Fibroblast of peridontal ligament (primary cell): ENCODE data around the gene TBKBP1.
"Not testable (repeated sequence)": the region's sequence is repeated elsewhere in the genome, so short reads cannot be mapped to it uniquely, and the experiment has no call there.

Experiments used
- DNase-seq: peaks from one replicate; pipeline ENCODE4 v3.0.0-alpha.2; 2010; ENCODE audit errors: extremely low read depth

The TBKBP1 gene

DNA sequence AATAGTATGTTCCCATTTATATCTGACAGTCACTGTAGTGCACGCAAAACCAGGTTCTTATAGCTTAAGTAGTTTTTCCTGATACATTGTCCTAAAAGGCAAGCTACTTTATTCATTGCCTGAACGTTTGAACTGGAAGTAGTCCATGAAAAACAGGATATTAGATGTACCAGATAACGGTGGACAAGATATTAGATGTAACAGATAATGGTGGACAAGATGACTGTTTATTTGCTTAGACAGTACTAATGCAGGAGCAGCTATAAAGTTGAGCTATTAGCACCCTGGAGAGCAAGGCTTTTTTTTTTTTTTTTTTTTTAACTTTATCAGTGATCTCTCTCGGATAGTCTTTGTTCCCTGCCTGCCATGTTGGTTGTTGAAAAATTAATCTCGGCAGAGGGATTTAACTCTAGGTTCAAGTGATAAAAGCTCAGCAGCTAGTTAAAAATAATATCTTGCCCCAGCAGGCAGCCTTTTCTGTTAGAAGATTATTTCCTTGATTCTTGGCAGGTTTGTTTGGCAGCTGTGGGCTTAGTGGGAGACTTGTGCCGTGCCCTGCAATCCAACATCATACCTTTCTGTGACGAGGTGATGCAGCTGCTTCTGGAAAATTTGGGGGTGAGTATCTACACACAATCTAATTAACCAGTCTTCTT lies 17.3 kb upstream of the TBKBP1 start:
- DNase-seq, result no peak

DNA sequence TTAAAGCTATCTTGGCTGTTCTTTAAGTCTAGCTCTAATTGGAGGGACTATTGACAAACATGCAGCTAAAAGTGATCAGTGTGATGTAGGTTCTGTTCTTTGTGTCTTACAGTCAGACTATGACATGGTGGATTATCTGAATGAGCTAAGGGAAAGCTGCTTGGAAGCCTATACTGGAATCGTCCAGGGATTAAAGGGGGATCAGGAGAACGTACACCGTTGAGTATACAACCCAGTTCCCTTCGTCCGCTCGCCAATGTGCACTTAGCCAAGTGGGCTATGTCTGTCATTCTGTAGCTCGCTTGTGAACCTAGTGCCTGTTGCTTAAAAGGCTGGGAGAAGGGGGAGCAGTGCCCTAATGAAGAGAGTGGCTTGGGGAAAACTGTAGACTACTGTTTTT lies 15.8 kb upstream of the TBKBP1 start:
- no peak for DNase-seq

DNA sequence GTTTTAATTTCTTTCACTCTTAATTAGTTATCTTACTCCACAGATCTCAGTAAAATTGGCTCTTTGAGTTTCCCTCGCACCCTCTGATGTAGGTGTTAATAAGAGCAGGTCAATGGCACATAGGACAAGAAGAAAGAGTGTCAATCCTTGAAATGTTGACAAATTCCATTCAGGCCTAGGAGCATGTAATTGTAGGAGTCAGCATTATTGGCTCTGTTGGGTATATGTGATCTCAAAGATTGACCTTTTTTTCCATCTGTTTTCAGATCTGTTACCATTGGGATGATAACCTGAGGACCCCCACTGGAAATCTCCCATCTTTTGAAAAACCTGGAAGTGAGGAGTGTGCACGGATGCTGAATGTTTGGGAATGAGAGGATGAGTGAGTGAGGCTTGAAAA lies 11.8 kb upstream of the TBKBP1 start:
- no peak for DNase-seq

DNA sequence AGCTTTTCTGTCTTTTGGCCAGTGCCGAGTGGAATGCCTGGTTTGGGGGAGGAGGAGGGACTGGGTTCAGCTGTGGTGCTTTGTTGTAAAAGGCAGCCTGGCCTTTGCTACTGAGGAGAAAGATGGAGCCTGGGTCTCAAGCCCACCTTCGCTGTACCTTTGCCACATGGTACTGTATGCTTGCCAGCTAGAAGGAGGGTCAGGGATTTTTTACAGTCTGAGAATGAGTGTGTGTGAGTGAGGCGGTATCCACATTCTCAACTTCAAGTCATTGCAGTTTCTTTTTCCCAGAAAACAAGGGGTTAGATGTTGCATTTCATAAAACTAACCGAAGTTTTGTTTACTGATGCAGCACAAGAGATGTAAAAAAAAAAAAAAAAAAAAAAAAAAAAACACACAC lies 11.2 kb upstream of the TBKBP1 start:
- not testable (repeated sequence) for DNase-seq

DNA sequence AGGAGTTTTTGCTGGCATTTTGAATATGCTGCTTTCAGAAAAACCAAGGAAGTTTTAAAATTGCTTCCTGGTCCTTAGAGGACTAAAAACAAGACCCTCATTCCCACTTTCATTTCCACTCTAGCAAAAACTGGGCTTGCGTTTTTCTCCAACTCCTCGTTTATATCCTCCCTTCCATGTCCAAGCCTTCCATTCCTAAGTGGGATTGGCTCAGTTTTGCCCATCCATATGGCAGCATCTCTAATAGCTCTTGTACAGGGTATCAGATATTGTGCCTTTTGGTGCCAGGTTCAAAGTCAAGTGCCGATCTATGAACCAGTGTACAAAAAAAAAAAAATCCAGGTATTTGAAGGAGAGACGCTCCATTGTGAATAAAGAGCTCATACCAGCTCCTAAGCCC lies 9.9 kb upstream of the TBKBP1 start:
- no peak for DNase-seq

GRCh38 chr17:47684535-47685193 lies 9.3 kb upstream of the TBKBP1 start:
- no peak for DNase-seq

- no peak for DNase-seq
These were observed 8.2 kb upstream of the TBKBP1 start for GRCh38 chr17:47685556-47686275.

GRCh38 chr17:47686276-47686635 lies 7.7 kb upstream of the TBKBP1 start:
- DNase-seq, result peak; percentile 71

DNA sequence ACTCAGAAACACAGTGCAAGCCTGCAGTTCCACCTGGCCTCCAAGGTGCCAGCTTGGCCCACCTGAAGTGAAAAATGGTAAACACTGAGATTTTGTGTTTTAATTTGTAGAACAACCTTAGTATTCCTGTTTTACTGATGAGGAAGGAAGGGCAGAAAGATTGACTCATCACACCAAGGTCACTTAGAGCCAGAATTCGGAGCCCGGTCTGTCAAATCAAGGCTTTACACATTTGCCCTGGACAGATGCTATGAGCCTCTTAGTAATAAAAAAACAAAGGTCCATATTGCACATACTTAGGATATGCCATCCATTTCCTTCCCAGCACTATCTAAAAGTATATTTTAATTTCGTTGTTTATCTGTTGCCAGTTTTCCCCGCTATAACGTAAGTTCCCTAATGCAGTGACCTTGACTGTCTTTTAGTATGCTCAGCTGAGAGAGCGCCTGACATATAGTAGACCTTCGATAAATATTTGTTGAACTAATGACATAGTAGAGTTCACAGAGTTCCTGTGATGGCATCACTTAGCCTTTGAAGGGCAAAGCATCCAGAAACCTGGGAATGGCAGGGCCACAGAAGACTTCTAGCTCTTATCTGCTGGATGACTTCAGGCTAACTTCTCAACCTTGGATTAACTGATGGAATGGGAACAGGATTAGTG lies 7.2 kb upstream of the TBKBP1 start:
- DNase-seq, result no peak

GRCh38 chr17:47687328-47687690 lies 6.7 kb upstream of the TBKBP1 start:
- DNase-seq, result no peak

DNA sequence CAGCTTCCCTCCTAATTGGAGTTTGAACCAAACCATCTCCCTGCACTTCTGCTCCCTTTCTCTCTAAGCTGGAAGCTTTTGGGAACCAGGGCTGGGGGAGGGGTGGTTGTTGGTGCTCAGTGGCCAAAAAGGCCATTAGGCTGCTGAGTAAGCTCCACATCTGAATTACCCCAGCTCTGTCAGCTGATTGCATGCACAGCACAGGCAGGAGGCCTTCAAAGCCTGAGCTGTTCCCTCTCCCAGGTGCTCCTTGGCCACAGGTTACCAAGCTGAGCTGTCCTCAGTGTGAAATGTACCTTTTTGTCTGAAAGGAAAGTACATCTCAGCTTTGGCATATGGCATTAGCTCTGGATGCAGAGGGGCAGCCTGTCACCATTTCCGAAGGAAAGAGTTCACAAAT lies 6.2 kb upstream of the TBKBP1 start:
- peak; percentile 51 for DNase-seq

GRCh38 chr17:47690121-47690520 lies 3.8 kb upstream of the TBKBP1 start:
- DNase-seq, result no peak

DNA sequence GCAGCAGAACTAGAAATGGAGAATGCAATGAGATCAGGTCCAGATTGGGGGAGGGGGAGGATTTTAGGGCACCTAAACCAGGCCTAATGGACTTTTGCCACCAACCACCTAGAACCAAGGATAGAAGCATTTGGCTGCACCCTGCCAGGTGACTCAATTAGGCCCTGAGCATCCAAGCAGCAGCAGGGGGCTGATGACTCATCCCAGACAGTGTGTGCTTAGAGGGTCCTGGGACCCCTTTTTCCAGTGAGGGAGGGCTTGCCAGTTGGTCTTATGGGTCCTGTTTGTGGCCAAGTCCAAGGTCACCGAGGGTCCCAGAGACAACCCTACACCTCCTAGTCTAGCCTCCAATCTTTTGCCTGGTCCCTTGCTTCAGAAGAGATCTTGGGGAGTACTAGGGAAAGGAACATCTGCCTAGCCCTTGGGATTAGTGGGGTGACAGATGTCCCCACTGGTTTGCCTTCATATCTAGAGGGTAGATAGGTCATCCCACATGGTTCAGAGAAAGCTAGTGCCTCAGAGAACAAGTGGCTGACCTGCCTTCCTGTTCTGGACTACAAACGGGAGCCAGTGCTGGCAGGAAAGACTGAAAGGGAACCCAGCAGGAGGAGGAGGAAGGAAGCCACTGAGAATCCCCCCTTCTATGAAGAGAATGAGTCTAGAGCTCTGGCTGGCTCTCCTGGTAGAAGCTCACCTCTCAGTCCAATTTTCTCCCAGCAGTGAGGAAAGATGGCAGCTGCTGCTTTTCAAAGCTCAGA lies 1.6 kb upstream of the TBKBP1 start:
- DNase-seq, result no peak

- no peak for DNase-seq
These were observed 848 bp upstream of the TBKBP1 start for GRCh38 chr17:47692895-47693730.

GRCh38 chr17:47694581-47695428 lies 844 bp downstream of the TBKBP1 start:
- DNase-seq, result peak; percentile 50

GRCh38 chr17:47695429-47696376 lies 1.7 kb downstream of the TBKBP1 start:
- no peak for DNase-seq

DNA sequence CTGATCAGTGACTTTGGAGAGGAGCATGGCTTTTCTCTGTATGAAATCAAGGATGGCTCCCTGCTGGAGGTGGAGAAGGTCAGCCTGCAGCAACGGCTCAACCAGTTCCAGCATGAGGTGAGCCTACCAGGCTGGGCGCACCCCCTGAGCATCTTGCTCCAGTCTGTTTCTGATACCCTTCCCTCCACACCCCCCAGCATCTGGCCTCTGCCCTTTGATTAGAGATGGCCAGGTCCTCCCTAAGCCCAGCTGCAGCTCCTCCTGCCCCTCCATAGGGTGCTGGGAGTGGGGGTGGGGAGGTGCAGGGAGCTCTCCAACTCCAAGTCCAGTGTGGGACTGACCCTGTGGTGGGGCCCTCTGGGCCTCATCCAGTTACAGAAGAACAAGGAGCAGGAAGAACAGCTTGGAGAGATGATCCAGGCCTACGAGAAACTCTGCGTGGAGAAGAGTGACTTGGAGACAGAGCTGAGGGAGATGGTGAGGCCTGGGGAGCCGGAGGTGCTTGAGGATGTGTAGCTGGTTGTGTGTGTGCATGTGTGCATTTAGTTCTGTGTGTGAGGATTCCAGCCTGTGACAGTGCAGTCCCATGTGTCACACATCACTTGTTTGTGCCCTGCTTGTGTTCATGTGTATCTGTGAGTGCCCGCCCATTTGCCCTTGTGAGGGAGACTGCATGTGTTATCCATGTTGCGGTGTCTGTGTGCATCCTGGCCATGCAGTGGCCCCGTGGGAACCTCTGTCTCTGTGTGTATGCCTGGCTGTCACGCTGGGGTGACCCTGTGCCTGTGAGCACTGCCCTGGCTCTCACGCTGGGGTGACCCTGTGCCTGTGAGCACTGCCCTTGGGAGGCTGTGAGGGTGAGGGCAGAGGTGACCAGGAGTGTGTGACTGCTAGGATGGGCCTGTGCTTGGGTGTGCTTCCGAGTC lies 3.0 kb downstream of the TBKBP1 start:
- no peak for DNase-seq
